NCI-H526 treated with DMSO at 0.1 percent for 48 hours (cell line): ENCODE results near the gene PAGE1.
"Not testable (repeated sequence)": the region's sequence is repeated elsewhere in the genome, so short reads cannot be mapped to it uniquely, and the experiment has no call there.

ENCODE experiments used
- DNase-seq: peaks from one replicate; lab custom pipeline; 2025; lab: John Stamatoyannopoulos, UW

PAGE1 gene

DNA sequence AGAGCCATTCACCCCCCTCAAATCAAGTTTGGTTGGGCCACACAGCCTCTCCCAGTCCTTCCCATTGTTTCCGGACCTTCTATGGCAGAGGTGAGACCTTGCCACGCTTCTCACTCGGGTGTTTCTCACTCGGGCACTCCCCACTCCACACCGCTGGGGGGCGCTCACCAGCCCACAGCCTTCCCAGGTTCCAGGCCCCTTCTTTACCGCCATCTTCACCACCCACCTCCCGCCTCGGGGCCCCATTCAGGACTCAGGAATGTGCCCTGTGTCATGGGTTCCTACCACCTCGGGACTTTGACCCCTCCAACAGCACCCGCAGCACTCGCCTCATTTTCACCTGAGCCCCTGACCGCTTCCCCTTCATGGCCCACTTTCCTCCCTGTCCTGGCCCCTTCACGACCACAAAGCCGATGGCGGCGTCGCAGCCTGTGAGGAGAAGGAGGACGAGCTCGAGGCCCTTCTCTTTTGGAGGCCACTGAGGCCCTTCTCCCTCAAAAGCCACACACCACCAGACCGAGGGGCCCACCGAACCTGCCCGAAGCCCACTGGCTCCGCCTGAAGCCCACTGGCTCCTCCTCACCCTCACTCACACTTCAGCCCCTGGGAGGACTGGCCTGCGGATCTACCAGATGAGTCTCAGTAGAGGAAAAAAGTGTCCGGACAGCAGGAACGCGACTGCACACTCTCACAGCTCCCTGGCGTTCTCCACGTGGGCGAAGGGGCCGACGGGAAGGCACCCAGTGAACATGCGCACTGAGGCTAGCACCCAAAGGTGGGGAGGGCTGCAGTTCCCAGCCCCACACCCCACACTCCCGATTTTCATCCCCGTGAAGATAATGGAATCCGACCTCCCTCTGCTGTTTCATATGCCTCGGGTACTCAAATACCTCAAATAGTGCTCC, at the start of gene PAGE1:
PAGE1 (minus strand) TSS at position 709 of the 905 bp plus-strand sequence. CDS start 1,214 bp downstream, outside the sequence.
- no peak for DNase-seq

- DNase-seq: not testable (repeated sequence)
These were observed 45.7 kb upstream of the PAGE1 start for GRCh38 chrX:49741501-49741900.

GRCh38 chrX:49727847-49728246, 32.1 kb upstream of the PAGE1 start:
- no peak for DNase-seq

GRCh38 chrX:49726966-49727365, 31.2 kb upstream of the PAGE1 start:
- no peak for DNase-seq

GRCh38 chrX:49725923-49726904, 30.4 kb upstream of the PAGE1 start:
- no peak for DNase-seq

GRCh38 chrX:49725401-49725800, 29.6 kb upstream of the PAGE1 start:
- DNase-seq: no peak

DNA sequence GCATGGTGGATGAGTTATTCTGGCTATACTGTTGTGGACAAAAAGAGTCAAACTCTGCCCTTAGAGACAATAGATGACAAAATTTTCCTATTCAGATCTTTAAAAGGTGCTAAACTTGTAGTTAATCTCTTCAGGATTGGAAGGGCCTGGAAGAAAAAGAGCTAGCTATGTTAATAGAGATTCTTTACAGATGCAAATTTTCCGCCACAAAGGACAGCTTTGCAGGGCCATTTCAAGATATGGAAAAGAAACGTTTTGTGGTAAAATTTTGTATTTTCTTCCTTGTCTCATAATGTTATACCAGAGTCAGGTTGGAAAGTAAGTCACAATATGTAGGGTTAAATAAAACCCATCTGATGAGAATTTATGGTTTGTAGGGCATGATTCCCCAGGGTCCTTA, 24.3 kb upstream of the PAGE1 start:
- not testable (repeated sequence) for DNase-seq

DNA sequence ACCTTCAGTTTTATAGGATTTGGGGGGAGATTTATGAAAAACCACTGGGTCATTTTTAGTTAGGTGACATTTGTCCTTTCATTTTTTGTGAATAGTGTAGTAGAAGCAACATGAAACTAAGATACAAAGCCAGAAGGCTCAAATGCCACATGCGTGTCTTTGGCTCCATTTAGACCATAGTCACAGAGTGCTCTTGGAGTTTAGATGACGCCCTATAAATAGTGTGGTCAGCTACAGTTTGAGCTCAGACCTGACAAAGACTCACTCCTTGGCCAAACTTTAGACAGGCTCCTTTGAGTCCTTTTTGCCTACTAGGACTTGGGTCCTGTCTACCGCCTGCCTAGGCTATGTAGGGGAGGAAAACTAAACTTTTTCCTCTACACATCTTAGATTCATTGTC, 16.8 kb upstream of the PAGE1 start:
- DNase-seq: no peak

GRCh38 chrX:49710744-49711319, 15.0 kb upstream of the PAGE1 start:
- DNase-seq: no peak

DNA sequence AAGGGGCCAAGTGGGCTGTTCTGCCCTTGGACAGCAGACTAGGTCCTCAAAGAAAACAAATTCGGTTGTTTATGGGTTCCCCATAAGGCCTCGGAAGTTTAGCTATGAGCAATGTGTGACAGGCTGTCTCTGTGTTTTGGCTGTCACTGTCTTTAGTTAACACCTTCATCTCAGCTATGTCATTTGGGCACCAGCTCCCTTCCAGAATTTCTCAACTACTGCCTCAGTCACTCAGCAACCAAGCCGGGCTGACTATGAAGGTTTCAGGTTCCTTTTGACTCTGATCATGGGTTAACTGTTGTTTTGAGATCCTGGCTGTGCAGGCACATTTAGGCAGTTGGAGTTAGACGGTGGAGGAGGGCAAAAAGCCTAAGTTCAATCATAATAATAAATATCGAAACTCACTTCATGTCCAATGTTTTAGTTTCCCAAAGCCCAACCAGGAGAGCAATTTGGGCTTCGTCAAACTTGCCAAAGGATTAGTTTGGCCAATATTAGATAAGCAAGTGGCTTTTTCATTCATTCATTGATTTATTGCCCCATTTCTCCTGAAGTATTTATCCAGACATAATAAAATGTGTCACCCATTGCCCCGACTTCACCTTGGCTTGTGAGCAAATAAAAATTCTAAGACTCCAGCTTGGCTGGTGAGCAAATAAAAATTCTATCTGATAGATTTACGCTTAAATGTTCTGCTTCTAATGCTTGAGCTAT, 9.1 kb upstream of the PAGE1 start:
- DNase-seq: no peak

DNA sequence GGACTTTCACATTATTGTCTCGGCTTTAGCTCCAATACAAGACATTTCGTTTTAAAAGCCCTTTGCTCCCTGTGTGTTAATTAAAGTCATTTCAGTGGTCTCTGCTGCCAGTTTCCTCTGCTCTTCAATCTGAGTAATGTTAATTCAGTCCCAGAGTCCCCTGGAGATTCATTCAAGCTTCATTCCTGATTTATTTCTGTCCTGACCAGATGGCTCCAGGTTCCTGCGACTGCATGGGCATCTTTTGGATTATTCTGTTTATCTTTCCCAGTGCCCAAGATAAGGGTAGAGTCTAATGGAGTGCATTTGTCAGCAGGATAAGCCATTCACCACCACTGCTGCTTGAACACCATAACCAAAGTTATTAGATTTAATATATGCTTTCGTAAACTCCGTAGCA, 6.1 kb upstream of the PAGE1 start:
- no peak for DNase-seq

GRCh38 chrX:49701323-49701722, 5.5 kb upstream of the PAGE1 start:
- DNase-seq: no peak

DNA sequence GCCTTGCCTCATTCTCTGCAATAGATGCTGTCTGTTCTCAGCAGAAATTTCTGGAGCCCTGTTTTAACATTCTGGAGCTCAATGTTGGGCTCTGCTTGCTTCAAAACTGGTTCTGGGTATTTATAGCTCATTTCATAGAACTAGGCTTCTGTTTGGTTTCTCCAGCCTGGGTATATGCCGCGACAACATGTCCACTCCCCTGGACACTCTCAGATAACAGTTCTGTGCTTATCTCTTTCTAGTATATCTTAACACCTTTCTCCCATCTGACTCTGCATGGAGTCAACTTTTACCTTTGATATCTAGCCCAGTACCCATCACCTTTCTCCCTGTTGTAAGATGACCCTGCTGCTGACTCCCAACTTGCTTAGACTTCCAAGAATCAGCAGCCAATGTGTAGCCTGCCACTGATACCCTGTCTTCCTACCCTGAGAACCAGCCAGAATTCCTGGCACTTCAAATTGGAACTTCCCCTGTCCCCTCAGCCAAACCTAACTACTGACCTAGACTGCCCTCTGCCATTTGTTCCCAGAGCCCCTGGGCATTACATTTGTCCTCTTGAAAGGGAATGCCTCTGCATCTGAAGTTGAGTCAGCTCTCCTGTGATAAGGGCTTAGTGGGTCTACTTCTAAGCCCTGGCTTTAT, 20.6 kb downstream of the PAGE1 start:
- DNase-seq: no peak

DNA sequence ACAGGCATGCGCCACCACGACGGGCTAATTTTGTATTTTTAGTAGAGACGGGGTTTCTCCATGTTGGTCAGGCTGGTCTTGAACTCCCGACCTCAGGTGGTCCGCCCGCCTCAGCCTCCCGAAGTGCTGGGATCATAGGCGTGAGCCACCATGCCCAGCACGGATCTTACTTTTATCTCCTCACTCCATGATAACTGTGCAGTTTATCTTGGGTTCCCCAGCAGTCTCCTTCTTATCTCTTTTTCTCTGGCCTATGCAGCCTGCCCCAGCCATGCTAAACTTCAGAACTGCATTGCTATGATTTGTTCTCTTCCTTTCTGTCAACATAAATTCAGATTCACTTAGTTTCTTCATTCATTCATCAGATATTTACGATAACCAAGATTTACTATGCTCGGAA, 22.4 kb downstream of the PAGE1 start:
- DNase-seq: no peak

GRCh38 chrX:49664824-49665223, 31.0 kb downstream of the PAGE1 start:
- DNase-seq: no peak

DNA sequence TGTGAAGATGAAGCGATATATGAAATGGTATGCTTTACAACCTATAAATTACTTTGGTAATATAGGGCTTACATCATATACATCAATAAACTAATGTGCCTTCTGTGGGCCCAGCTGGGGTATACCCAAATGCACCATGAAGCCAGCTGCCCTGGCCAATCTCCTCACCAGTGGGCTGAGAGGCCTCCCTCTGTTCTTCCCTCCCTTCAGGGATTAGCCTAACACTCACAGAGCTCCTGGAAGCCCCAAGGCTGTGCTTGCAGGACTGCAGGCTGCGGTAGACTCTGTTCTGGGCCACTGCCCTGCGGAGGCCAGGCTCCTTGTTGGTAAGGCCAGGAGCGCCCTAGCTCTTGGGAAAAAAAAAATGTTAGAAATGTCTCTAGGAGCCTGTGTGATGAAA, 33.9 kb downstream of the PAGE1 start:
- no peak for DNase-seq

GRCh38 chrX:49659771-49660170, 36.0 kb downstream of the PAGE1 start:
- DNase-seq: no peak

DNA sequence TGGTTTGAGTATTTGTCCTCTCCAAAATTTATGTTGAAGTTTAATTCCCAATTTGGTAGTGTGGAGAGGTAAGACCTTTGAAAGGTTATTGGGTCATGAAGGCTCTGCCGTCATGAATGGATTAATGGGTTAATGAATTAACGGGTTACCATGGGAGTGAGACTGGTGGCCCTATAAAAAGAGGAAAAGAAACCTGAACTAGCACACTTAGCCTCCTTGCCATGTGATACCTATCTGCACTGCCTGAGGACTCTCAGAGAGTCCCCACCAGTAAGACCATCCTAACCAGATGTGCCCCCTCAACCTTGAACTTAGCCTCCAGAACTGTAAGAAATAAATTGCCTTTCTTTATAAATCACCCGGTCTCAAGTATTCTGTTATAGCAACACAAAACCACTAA, 39.3 kb downstream of the PAGE1 start:
- no peak for DNase-seq

DNA sequence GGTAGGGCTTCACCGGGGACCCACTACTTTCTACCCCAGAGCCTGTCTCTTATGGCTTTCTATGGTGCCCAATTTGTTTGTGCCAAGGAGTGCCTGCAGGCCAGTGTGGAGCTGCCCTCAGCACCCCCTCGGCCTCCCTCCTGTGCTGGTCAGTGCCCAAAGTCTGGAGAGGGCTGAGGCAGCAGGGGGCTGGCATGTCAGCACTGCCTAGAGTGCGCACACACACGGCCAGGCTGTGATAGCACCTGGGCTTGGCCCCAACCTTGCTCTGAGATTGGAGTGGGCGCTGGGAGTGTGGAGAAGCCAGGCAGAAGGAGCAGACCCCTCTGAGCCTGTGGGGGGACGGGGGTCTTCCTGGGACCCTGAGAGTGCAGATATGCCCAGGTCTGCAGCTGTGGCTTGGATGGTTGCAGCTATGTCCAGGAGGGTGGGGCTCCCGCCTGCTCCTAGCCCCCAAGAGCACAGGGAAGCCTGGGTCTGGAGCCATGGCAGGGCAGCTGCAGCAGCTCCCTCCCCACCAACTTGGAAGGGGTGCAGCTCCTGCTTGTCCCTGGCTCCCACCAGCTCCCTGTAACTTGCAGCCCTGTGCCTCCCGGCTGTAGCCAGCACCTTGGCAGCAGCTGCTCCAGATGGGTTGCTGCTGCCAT, 50.7 kb downstream of the PAGE1 start:
- DNase-seq: no peak
